Stimulated activated CD4-positive, alpha-beta T cell treated with anti-CD3 and anti-CD28 coated beads, Interleukin-1b, Interleukin-23, amount 100 ng/mL, for 48 hours (primary cell): ENCODE results near the gene RASSF1.
"Not testable (repeated sequence)": the region's sequence is repeated elsewhere in the genome, so short reads cannot be mapped to it uniquely, and the experiment has no call there.

Experiments
- DNase-seq: peaks from one replicate; pipeline ENCODE4 v3.0.0-alpha.2; 2020

The RASSF1 gene

DNA sequence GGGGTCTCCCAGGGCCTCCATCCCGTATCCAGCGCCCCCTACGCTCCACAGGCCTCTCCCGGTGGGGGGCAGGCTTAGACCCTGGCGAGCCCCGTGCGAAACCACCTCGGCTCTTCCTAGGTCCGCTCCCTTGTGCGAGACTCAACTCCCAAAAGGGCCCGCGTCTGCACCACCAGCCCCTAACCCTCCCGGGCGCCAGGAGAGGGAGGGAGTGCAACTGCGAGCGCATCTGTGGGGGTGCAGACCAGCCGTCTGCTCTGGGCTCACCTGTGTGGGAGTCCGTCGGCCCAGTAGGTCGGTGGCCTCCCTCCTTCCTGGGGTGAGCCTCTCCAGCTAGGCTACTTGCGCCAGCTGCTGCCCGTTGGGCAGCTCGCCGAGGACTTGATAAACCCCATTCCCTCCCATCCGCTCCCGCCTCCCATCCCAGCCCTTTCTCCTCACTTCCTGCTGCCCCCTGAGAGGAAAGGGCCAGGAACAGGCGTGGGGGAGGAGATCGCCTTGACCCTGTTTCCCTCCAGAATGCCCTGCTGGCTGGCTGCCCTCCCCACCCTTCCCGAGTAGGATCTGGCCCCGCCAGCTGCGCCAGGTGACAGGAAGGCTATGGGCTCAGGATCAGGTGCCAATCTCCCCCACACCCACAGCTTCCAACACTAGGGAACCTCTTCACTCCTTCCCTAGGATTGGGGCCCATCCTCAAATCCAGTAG, 18.1 kb downstream of the RASSF1 start, which contains the start of gene HYAL2:
HYAL2 (minus strand) TSS at position 360 of the 706 bp plus-strand sequence. CDS start 2,256 bp downstream, outside the sequence.
- no peak for DNase-seq

DNA sequence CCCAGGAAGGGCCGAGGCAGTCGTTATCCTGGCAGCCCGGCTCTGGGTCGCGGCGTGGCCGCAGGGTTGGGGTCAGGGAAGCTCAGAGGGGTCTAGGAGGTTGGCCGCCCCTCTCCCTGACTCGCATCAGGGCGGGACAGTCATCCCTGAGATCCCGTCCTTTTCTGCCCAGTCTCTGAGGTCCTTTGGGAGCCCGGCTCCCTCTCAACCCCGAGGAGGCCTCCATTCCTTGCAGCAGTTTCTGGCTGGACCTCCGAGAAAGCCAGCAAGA, 18.6 kb downstream of the RASSF1 start:
- no peak for DNase-seq

DNA sequence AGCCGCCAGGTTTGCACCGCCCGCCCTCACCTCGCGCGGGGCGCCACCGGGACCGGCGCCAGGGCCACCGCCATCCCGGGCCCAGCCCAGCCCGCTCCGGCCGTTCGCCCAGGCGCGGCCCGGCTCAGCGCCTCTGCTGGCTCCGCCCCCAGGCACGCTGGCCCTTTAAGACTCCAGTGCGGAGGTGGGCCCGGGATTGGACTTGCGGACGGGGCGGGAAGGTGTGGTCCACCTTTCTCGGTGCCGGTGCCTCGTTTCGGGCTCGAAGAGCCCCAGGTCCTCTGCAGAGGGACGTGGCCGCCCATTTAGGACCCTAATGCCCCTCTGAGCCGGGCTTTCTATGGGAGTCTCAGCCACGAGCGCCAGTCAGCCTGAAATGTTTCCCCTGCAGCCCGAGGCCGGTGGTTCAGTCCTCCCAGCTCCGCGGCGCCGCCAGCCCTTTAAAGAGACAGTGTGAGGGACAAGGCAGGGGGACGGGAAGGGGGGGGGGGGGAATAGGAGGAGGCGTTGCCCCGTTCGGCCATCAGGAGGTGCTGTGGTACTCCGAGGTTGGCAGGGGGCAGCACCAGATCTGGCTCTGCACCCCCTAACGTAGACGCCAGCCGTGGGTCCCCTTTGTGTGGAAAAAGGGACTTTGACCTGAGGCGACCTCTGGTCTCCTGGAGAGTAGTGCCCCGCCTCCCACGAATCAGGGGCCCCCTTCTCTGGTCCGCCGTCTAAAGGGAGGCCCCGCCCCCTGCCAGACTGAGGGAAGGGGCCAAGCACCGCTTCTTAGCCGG, 19.1 kb downstream of the RASSF1 start:
- peak; percentile 82 for DNase-seq

DNA sequence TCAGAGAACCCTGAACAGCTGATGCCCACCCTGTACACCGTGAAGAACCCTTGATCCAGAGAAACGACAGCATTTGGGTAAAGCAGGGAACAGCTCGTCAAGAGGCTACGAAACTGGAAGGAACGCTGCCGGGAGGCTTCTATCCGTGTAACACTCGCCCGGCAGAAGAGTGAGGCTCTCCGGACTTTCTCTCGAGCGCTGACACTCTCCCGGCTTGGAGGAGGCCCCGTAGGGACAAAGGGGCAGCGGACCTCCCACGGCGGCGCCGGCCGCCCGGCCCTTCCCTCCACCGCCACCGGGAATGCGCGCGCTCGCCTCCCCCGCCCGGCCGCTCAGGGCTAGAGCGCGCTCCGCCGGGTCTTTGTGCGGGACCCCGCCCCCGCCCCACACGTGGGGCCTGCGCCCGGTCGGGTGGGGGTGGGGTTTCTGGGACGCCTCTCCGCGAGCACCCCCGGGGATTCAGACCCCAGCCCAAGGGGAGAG, 19.7 kb downstream of the RASSF1 start:
- DNase-seq, result peak; percentile 42

DNA sequence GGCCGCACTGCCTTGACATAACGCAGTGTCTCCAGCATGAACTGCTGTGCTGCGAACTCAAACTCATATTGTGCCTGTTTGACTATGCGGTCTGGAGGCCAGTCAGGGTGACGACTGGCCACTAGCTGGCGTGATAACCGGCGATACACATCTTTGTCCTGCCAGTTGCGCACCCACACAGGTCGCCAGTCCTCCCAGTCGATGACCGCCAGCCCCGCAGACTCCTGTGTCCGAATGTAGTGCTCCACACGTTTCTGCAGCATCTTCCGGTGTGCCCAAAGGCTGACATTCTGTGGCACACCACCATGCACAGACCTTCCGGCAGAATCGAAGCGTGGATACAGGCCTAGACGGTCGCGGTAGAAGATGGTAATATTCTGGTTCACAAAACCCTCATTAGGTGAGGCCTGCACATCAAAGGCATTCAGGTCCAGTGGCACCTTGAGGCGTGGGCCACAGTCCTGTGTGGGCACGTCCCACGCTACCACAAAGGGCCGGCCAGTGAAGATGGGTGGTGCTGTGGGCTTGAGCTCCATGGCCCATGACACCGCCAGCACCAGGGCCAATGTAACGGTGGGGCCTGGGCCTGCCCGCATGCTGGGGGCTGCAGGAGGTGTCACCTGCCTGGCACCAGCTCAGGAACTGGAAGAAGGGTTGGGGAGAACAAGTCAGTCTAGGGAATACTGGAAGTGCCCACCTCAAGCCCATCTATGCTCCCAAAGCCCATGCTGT, 20.6 kb downstream of the RASSF1 start:
- DNase-seq, result no peak

DNA sequence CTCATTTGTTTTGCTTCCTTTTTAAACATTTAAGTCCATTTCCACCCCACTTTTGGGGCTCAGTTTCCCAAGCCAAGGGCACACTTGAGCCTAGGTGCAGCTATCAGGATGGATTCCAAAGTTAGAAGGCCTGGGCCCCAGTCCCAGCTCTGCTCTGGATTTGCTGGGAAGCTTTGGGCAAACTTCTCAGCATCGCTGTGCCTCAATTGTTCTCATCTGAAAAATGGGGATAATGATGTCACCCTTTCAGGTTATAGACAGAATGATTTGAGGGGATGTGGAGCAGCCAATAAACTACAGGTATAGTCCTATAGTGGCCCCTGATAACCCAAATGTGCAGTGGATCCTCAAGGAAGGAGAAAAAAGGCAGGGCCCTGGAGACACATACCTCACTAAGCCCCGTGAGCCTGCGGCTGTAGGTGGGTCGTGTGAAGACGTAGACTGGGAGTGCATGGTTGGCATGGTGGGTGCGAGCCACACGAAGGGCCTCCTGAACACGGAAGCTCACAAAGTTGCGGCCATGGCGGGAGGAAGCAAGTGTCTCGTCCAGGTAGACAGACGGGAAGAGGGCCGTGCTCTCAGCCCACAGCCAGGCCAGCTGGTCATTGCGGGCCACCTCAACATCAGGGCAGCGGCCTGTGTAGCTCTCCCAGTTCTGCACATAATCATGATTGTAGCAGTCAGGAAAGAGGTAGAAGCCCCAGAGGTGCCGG, 21.3 kb downstream of the RASSF1 start:
- DNase-seq, result no peak

DNA sequence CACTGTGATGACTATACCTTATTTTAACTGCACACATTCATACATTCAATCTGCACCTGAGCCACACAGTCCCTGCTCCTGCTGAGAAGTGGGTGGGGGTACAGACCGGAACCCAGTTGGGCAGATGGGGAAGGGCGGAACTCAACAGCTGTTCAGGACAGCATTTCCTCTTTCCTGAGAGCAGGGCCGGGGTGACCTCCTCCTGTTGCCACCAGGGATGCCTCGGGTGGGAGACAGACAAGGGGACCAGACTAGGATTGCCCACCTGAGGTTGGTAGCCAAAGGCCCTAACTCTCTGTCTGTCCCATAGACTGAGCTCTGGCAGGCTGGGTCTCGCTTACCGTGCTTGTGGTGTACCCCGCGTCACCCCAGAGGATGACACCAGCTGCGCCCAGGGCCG, 22.0 kb downstream of the RASSF1 start:
- no peak for DNase-seq

DNA sequence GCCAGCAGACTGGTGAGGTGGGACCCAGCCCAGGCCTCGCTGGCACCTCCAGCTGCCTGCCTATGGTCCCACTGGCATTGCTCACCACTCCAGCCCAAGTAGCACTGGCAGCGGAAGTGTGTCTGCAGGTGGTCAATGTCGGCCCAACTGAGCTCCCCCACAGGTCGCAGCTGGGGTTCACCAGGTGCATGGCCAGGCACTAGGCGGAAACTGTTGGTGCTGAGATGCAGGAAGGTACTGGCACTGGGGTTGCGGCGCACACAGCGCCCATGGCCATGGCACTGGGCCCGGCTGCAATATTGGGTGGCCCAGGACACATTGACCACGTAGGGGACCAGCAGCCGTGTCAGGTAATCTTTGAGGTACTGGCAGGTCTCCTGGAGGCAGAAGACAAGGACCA, 22.5 kb downstream of the RASSF1 start:
- DNase-seq, result no peak

DNA sequence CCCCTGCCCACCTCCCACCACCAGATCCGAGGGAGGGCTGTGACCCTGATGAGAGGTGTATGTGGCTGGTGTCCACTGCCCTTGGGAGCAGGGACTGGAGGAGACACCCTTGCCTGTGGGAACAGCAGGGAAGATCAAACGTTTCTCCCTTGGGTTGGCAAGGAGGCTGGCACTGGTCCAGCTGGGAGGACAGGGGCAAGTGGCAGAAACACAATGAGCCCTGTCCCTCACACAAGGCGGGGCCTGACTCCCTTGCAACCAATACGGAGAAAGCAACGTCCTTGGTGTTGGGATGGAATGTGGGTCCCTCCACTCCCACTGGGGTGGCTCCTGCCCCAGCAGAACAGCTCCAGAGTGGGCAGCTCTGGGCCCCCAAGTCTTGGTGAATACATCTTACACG, 23.3 kb downstream of the RASSF1 start:
- no peak for DNase-seq

DNA sequence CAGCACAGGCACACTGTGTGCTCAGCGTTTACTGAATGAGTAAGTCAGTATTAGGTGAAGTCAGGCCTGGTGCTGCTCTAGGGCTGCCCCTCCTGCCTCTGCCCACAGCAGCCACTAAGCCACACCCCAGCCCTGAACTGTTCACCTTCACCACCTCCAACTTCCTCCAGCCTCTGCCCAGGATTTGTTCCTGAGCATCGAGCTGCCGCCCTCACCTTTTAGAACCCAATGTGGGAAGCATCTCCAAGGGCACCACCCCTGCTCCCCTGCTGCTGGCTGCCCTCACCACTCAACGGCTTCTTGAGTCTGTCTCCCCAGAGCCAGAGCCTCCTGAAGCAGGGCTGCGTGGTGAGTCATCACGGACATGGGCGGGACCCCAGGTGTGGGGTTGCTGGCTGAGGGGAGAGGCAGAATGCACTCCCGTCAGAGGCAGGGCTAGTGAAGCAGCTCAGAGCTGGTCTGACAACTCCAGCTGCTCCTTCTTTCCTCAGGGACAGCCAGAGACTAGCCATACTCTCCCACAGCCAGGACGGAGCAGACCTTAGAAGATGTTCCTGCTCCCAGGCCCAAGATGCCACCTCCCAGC, 23.9 kb downstream of the RASSF1 start:
- DNase-seq, result peak; percentile 46

DNA sequence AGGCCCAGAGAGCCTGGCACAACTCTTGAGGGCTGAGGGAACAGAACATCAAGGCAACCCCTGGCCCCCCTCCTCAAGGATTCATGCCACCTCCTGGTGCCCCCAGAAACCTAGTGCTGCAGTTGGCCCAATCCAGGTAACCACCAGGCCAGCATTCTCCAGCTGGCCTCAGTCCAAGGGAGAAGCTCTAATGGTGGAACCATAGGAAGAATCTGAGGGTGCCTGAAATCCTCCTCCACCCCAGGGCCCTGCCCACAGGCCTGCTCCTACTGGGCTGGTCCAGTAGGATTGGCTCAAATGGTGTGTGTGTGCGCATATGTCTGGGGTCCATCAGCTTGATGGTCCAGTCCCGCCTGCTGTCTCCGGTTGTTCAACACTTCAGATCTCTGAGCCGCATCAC, 25.8 kb downstream of the RASSF1 start:
- DNase-seq, result no peak

DNA sequence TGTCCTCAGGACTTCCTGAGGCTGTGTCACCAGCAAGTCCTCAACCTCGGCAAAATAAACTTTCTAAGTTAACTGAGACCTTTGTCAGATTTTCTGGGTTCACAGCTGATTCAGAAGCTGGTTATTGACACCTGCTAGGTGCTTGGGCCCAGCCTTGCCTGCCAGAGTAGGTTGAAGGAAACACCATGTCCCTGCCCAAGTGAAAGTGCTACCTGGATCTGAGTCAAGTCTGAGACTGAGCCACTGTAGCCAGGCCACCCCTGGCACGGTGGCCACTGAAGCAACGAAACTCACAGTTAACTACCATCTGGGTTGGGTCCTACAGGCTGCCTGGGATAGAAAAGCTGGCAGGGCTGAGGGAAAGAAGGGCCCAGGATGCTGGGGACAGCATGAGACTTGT, 26.3 kb downstream of the RASSF1 start:
- no peak for DNase-seq

DNA sequence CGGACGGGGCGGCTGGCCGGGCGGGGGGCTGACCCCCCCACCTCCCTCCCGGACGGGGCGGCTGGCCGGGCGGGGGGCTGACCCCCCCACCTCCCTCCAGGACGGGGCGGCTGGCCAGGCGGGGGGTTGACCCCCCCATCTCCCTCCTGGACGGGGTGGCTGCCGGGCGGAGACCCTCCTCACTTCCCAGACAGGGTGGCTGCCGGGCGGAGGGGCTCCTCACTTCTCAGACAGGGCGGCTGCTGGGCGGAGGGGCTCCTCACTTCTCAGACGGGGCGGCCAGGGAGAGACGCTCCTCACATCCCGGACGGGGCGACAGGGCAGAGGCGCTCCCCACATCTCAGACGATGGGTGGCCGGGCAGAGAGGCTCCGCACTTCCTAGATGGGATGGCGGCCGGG, 28.6 kb downstream of the RASSF1 start:
- not testable (repeated sequence) for DNase-seq

DNA sequence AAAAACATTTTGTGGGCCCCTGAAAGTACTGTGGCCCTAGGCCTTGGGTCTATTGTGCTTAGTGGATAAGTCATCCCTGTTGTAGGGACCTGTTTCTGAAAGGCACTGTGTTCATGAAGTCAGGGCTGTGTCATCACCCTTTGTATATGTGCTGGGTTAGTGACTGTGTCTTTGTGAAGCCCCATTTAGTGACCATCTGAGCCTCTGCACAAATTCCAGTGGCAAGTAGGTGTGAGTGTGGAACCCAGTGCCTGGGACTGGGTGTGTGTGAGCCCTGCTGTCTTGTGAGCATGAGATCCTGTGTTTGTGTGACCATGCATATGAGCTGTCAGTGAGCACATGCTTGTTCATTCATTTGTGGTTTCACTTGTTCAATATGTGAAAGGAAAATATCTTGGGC, 36.0 kb downstream of the RASSF1 start:
- peak; percentile 43 for DNase-seq

DNA sequence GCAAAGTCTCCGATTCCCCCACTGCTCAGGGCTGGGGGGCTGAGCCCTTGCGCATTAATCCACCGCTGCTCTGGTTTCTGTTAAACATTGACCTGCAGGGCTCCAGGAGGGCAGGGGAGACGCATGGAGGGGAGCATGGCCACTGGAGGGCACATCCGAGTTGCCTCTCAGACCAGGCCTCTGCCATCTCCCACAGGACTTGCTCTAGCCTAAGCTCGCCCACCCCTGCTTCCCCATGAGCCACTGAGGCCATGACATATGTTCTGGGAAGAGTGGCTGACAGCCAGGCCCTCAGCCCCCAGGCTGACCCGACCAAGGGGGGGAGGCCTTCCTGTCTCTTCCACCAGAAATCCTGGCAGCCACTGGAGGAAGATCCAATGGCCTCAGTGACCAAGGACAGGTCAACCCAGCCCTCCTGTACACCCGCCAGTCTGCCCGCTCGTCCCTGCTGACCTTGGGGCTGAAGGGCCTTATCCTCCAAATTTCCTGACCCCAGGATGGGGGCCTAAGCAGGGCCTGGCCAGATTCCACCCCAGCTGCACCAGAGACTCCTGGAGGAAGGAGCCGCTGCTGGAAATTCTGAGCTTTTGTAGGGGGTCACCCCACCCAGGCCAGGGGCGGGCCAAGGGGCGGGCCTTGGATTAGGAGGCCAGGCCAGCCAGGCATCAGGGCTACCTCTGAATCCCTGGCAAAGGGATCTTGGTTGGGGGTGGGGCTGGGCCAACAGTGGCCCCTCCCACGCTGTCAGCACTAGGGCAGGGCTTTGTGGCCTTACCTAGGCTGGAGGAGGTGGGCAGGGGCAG, 37.4 kb downstream of the RASSF1 start, which contains the start of gene HYAL1:
HYAL1 (minus strand) TSS at position 562 of the 803 bp plus-strand sequence. CDS start 618 bp downstream, outside the sequence.
- DNase-seq, result no peak

DNA sequence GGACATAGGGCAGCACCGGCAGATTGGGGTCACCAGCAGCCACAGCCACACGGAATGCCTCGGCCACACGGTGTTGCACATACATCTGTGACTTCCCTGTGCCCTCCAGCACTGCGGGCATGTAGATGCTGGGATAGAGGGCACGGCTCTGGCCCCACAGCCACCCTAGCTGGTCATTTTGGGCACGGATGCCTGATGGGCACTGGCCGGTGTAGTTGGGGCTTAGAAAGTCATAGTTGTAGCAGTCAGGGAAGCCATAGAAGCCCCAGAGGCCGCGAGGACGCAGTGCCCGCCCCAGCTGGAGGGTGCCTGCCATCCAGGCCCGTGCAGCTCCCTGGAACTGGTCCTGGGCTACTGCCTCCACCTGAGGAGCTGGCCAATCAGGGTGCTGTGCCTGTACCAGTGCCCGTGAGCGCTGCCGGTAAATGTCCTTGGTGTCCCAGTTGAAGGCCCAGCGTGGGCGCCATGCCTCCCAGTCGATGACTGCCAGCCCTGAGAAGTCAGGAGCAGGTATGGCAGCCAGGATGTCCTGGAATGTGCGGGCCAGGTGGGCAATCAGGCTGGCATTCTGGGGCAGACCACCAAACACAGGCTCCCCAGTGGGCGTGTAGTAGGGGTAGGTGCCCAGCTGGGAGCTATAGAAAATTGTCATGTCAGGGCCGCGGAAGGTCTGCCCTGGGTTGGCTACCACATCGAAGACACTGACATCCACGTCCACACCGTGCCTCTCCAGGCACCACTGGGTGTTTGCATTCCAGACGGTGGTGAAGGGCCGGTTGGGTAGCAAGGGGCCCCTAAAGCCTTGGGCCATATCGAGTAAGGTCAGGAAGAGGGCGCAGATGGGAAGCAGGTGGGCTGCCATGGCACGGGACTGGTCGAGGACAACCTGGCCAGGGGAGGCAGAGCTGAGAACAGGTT, 38.3 kb downstream of the RASSF1 start:
- no peak for DNase-seq

DNA sequence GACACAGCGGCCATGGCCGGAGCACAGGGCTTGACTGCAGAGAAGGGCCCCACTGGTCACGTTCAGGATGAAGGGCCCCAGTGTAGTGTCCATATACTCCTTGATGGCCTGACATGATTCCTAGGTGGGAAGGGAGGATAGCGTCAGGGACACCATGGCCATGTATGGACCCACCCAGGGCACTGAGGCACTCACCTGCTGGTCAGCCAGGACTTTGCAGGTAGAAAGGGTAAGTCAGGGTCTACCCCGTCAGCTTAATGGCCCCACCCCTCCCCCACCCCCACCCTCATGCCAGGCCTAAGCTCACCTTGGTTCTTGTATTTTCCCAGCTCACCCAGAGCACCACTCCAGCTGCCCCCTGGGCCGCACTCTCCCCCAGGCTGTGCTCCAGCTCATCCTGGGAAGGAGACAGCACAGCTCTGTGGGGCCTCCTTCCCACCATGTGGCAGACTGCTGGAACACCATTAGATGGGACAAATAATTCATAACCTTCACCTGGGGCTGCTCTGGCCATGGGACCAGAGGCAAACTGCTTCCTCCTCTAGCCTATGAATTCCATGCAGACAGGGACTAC, 39.9 kb downstream of the RASSF1 start:
- no peak for DNase-seq

DNA sequence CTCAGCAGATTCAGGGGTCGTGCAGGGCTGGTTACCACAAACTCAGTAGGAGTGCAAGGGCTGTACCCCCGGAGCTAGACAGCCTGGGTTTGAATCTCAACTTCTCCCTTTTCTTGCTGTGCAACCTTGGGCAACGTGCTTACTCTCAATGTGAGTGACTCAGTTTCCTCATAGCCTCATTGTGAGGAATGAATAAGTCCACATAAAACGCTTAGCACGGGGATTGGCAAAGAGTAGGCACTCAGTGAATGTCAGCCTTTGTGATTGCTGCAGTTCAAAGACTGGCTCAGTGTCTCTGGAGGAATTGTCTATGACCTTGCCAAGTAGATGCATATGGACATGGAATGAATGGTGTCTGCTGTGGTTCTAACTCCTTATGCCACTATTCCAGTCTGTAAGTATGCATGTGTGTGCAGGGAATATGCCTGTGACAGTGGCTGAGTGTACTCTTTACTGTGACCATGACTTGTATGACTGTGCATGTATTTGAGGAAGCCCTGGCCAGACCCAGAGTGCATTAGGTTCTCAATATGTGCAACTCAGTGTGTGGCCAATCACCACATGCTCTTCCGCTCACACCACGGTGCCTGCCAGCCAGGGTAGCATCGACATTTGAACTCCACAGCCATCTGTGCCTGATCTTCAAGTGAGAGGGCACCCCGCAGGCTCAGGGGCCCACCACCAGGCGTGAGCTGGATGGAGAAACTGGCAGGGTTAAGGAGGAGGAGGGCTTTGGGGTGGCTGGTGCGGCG, 40.5 kb downstream of the RASSF1 start:
- DNase-seq, result no peak

DNA sequence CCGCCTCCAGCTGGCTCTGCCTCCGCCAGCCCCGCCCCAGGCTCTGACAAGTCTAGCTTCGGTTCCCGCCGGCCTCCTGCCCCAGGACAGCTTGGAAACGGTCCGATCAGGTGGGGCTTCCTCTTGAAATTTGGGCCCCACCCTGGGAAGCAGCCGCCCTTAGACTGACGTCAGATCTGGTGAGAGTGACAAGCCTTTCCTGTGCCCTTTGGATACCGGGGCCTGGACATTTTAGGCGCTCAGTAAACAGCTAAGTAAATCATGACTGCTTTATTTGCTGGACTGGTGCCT, 41.1 kb downstream of the RASSF1 start:
- DNase-seq, result no peak
